OCI-LY1 (cell line): Measurements from ENCODE around the gene HECW1.

ENCODE experiments used
- CTCF ChIP-seq: fragments of 200-600 bp; sonication (generic), shearing (Covaris generic); IDR thresholded peaks from 2 replicates; pipeline ENCODE4 v1.5.1; 2017; ENCODE audit warnings: mild to moderate bottlenecking, antibody characterized with exemption, low read length, moderate library complexity, mixed read lengths
- EZH2 ChIP-seq: fragments of 200-600 bp; sonication (generic), shearing (Covaris generic); IDR thresholded peaks from 2 replicates; pipeline ENCODE4 v1.8.0; 2017; ENCODE audit warnings: borderline replicate concordance, mixed run types, mild to moderate bottlenecking, antibody characterized with exemption, low read length, moderate library complexity, mixed read lengths

GRCh38 chr7:43155636-43156035 is 43.2 kb downstream of the HECW1 start:
- no peak for TF ChIP-seq CTCF
- no peak for TF ChIP-seq EZH2
